OCI-LY7 (cell line): Measurements from ENCODE around the gene CSH2. TPM values are rescaled to one million over a fixed set of nuclear protein-coding genes. Genes with fewer than 3 reads are reported as not detected.
A peak's percentile ranks its signal among the peaks of the same experiment; 100 is the strongest.
"Not testable (repeated sequence)": the region's sequence is repeated elsewhere in the genome, so short reads cannot be mapped to it uniquely, and the experiment has no call there.

Experiments
- BruUV-seq: library from RNA; stranded (reverse); fragments of 400-500 nt; replicated peaks from 2 replicates; lab custom pipeline; 2021; lab: Mats Ljungman, UMichigan
- CTCF ChIA-PET: fragments of 300-600 bp; sonication (Branson Sonifier 250); formaldehyde crosslinking; loops from one replicate; lab custom pipeline; 2022; ENCODE audit warnings: antibody characterized with exemption; ENCODE audit not compliant: unreplicated experiment; lab: Charles Lee
- POLR2A ChIA-PET: fragments of 300-600 bp; sonication (Branson Sonifier 250); formaldehyde crosslinking; loops from one replicate; lab custom pipeline; 2022; ENCODE audit warnings: antibody characterized with exemption; lab: Charles Lee
- DNase-seq: peaks from one replicate; pipeline ENCODE4 v3.0.0-alpha.2; 2015; ENCODE audit warnings: low spot score
- H2AFZ ChIP-seq: fragments of 200-600 bp; sonication (generic), shearing (Covaris generic); 2 replicates; pipeline ENCODE4 v1.6.1; 2014; ENCODE audit warnings: mild to moderate bottlenecking, antibody characterized with exemption, low read length, moderate library complexity
- H3K27ac ChIP-seq: fragments of 200-600 bp; sonication (generic); 2 replicates; pipeline ENCODE4 v1.5.1; 2014; ENCODE audit warnings: mixed run types, low read depth, mild to moderate bottlenecking, moderate library complexity, low read length, inconsistent platforms; ENCODE audit not compliant: poor library complexity, severe bottlenecking
- H3K36me3 ChIP-seq: fragments of 200-600 bp; sonication (generic); 2 replicates; pipeline ENCODE4 v1.6.1; 2014; ENCODE audit warnings: mild to moderate bottlenecking, antibody characterized with exemption, low read length, moderate library complexity, mixed read lengths; ENCODE audit not compliant: insufficient read depth
- H3K4me1 ChIP-seq: fragments of 200-600 bp; sonication (generic); 2 replicates; pipeline ENCODE4 v1.5.1; 2014; ENCODE audit warnings: mild to moderate bottlenecking, low read length; ENCODE audit not compliant: insufficient read depth, poor library complexity, severe bottlenecking
- H3K4me2 ChIP-seq: fragments of 200-600 bp; sonication (generic); 2 replicates; pipeline ENCODE4 v1.6.1; 2014; ENCODE audit warnings: mild to moderate bottlenecking, low read length
- H3K4me3 ChIP-seq: fragments of 200-600 bp; sonication (generic); 2 replicates; pipeline ENCODE4 v1.5.1; 2014; ENCODE audit warnings: mild to moderate bottlenecking, low read depth, low read length; ENCODE audit not compliant: poor library complexity, severe bottlenecking
- H3K79me2 ChIP-seq: fragments of 200-600 bp; sonication (generic); 2 replicates; pipeline ENCODE4 v1.6.1; 2016; ENCODE audit warnings: low read depth, mild to moderate bottlenecking, low read length, moderate library complexity, mixed read lengths; ENCODE audit not compliant: insufficient read depth
- H3K9me2 ChIP-seq: fragments of 200-600 bp; sonication (generic); 2 replicates; pipeline ENCODE4 v1.6.1; 2016; ENCODE audit warnings: mild to moderate bottlenecking, low read length, mixed read lengths; ENCODE audit not compliant: insufficient read depth
- H3K9me3 ChIP-seq: fragments of 200-600 bp; sonication (generic); 2 replicates; pipeline ENCODE4 v1.6.1; 2014; ENCODE audit warnings: mild to moderate bottlenecking, mixed run types, low read length, mixed read lengths
- H4K20me1 ChIP-seq: fragments of 200-600 bp; sonication (generic); 2 replicates; pipeline ENCODE4 v1.6.1; 2014; ENCODE audit warnings: mild to moderate bottlenecking, antibody characterized with exemption, low read length, moderate library complexity, mixed read lengths; ENCODE audit not compliant: insufficient read depth
- EZH2phosphoT487 ChIP-seq: fragments of 200-600 bp; sonication (generic); IDR thresholded peaks from 2 replicates; pipeline ENCODE4 v1.6.1; 2018; ENCODE audit warnings: low read depth, borderline replicate concordance, mild to moderate bottlenecking, mixed run types, antibody characterized with exemption, low read length, moderate library complexity, mixed read lengths
- intact Hi-C: fragments of 100-400 bp; cut with micrococcal nuclease; formaldehyde crosslinking; loops from one replicate; pipeline ENCODE4 v1.10.0; 2022; ENCODE audit not compliant: unreplicated experiment
- total RNA-seq, 2 experiments: library from RNA; depleted of rRNA in 1 of 2; stranded (reverse); fragments of >200 nt in 1 of 2; shearing (Covaris generic) in 1 of 2; gene quantifications; 2 replicates each; pipeline ENCODE4 v1.2.3, GENCODE V29; 2014 to 2022
- TF ChIP-seq, protein P1 (sequence below): fragments of 200-600 bp; sonication (generic); conservative IDR thresholded peaks from 2 replicates; pipeline ENCODE4 v1.5.1; 2014; ENCODE audit warnings: mild to moderate bottlenecking, antibody characterized with exemption, low read length, moderate library complexity, mixed read lengths

Gene CSH2
- total RNA-seq, 2 experiments from 2014 or later: not detected

DNA sequence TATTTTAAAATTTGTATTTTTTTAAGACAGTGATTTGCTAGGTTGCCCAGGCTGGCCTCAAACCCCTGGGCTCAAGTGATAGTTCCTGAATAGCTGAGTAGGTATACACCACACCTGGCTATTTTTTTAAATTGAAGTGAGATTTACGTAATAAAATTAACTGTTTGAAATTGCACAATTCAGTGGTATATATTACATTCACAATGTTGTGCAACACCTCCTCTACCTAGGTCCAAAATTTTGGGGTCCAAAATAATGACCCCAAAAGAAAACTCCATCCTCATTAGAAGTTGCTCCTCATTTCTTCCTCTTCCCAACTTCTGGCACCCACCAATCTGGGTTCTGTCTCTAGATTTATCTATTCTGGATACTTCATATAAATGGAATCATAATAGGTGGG, 28.0 kb downstream of the CSH2 start:
- no peak for DNase-seq
- Histone ChIP-seq H3K4me2 (no peak overlapping the region), H2AFZ (peak overlapping the region; percentile 39; the same call in 1 of the 2 replicates), H4K20me1 (peaks cover 7% of the 10 kb centered on the region), H3K4me3 (no peak overlapping the region), H3K4me1 (peaks cover 32% of the 10 kb centered on the region), H3K79me2 (peaks cover 18% of the 10 kb centered on the region), H3K36me3 (peaks cover 6% of the 10 kb centered on the region; the same call in 1 of the 2 replicates), H3K9me3 (no peaks in the 10 kb centered on the region; the same call in 1 of the 2 replicates), H3K9me2 (no peaks in the 10 kb centered on the region), H3K27ac (no peak overlapping the region)
- ChIA-PET CTCF (no interaction called here), POLR2A (no interaction called here)
- no TSS peak for BruUV-seq
- intact Hi-C loops: no loop called here
- no peak for TF ChIP-seq EZH2phosphoT487
- TF ChIP-seq, protein P1, sequence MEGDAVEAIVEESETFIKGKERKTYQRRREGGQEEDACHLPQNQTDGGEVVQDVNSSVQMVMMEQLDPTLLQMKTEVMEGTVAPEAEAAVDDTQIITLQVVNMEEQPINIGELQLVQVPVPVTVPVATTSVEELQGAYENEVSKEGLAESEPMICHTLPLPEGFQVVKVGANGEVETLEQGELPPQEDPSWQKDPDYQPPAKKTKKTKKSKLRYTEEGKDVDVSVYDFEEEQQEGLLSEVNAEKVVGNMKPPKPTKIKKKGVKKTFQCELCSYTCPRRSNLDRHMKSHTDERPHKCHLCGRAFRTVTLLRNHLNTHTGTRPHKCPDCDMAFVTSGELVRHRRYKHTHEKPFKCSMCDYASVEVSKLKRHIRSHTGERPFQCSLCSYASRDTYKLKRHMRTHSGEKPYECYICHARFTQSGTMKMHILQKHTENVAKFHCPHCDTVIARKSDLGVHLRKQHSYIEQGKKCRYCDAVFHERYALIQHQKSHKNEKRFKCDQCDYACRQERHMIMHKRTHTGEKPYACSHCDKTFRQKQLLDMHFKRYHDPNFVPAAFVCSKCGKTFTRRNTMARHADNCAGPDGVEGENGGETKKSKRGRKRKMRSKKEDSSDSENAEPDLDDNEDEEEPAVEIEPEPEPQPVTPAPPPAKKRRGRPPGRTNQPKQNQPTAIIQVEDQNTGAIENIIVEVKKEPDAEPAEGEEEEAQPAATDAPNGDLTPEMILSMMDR: no peak

GRCh38 chr17:63843910-63844677, 29.4 kb downstream of the CSH2 start:
- Histone ChIP-seq H3K4me3 (peak overlapping the region; percentile 99), H3K4me1 (peaks cover 46% of the 10 kb centered on the region), H3K4me2 (peak overlapping the region; percentile 86), H3K9me2 (no peaks in the 10 kb centered on the region), H3K79me2 (peaks cover 32% of the 10 kb centered on the region), H4K20me1 (peaks cover 8% of the 10 kb centered on the region), H3K36me3 (peaks cover 6% of the 10 kb centered on the region; the same call in 1 of the 2 replicates), H3K9me3 (no peaks in the 10 kb centered on the region; the same call in 1 of the 2 replicates), H2AFZ (peak overlapping the region; percentile 68), H3K27ac (peak overlapping the region; percentile 97)
- TSS peak; percentile 97 for BruUV-seq
- CTCF ChIA-PET: interaction anchor here (0.6 to 1.1 kb wide), 3 partner anchors 17 to 102 kb away, joined by 3 to 5 read pairs (median 4); no protein-coding TSS in a partner anchor
- intact Hi-C loops: loop anchor here (1.0 kb wide), 4 partner anchors 17 to 145 kb away; partner anchors contain the start of genes CCDC47, FTSJ3, PSMC5 and STRADA
- DNase-seq: peak; percentile 53
- POLR2A ChIA-PET: interaction anchor here (0.6 to 1.5 kb wide), 11 partner anchors 15 to 473 kb away, joined by 3 to 9 read pairs (median 3); partner anchors contain the start of genes CCDC47 and DDX42
- TF ChIP-seq EZH2phosphoT487: no peak
- TF ChIP-seq, protein P1: no peak

DNA sequence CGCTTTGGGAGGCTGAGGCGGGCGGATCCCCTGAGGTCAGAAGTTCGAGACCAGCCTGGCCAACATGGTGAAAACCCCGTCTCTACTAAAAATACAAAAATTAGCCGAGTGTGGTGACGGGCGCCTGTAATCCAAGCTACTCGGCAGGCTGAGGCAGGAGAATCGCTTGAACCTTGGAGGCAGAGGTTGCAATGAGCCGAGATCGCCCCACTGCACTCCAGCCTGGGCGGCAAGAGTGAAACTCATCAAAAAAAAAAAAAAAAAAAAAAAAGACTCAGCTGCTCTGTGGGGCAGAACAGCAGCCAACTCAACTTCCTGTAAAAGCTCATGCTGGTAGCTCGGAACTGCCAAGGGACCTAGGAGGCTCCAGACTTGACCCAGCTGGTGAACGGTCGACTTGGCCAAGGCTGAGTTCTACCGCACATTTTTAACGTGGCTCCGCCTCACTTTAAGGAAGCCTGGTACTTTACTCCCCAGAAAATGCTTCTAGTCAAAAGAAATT, 30.0 kb downstream of the CSH2 start:
- Histone ChIP-seq H3K36me3 (peaks cover 10% of the 10 kb centered on the region; the same call in 1 of the 2 replicates), H3K4me1 (peaks cover 49% of the 10 kb centered on the region), H3K4me3 (peak overlapping the region; percentile 99), H3K27ac (peak overlapping the region; percentile 97), H3K4me2 (peak overlapping the region; percentile 86), H2AFZ (peak overlapping the region; percentile 68), H4K20me1 (peaks cover 15% of the 10 kb centered on the region), H3K79me2 (peaks cover 38% of the 10 kb centered on the region)
- H3K9me2 ChIP-seq, H3K9me3 ChIP-seq, BruUV-seq: not testable (repeated sequence)
- ChIA-PET CTCF (interaction anchor here (0.6 to 1.0 kb wide), 3 partner anchors 49 to 145 kb away, joined by 3 to 5 read pairs (median 4); no protein-coding TSS in a partner anchor), POLR2A (interaction anchor here (0.6 to 1.5 kb wide), 17 partner anchors 15 to 608 kb away, joined by 3 to 9 read pairs (median 4); partner anchors contain the start of genes CCDC47 and DDX42)
- intact Hi-C loops: loop anchor here (1.0 kb wide), 4 partner anchors 16 to 144 kb away; partner anchors contain the start of genes CCDC47, FTSJ3, PSMC5 and STRADA
- DNase-seq: peak; percentile 94
